HG02885 (cell line): ENCODE measurements around the gene LYPD6B.

Experiments used
- ATAC-seq: cut with Tn5 transposase; IDR thresholded peaks from one replicate; pipeline ENCODE4 v1.9.1; 2021; ENCODE audit warnings: mild to moderate bottlenecking; ENCODE audit not compliant: unreplicated experiment, poor library complexity

Gene LYPD6B

GRCh38 chr2:149152469-149152953, 114.0 kb downstream of the LYPD6B start:
- ATAC-seq: no peak

GRCh38 chr2:149155196-149155969, 116.9 kb downstream of the LYPD6B start:
- no peak for ATAC-seq

GRCh38 chr2:149155988-149156387, 117.5 kb downstream of the LYPD6B start:
- ATAC-seq: no peak

DNA sequence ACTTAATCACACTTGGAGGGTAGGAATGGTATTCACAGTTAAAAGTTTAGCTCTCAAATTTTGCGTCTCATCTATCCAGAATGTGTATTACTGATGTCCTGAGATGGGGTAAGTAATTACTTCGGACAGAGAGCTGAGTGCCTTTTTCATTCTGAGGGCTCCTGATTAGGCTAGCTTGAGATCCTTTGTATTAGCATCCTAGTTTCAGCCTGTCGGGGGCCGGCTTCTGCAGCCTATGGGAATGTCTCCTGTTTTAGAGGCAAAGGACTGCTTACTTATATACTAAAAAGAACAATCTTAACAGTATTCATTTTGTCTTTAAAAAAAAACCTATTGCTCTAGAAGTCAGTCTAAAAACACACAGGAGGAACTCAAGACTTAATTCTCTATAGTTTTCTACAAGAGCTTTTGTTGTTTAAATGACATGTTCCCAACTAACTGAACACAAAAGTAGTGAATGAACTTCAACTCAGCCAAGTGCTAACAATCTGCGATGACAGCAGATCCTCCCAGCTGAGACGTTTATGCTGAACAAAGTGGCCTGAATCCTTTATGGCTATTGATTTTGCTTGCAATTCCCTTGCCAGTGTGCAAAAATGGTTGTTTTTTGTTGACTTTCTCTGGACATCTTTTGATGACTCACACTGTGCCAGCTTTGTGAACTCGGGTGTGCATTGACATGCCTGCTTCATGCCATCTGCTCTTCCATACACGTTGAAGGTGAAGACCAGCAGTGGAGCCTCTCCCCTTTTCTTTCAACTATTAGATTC, 118.7 kb downstream of the LYPD6B start:
- no peak for ATAC-seq

DNA sequence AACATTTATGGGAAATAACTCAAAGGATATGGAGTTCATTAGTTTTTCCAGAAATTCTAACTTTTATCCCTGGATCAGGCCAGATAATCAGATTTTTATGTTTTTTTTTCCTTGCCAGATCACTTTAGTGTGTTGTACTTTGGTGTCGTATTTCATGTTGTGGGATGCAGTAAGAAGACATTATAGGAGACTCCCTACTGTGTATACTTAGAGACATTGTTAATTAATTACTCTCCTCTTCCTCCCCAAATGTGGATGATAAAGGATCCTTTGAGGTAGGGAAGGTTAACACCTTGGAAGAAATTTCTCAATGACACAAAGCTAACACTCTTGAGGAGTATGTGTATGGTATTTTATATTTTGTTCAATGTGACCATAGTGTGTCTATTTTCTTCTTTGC, 120.5 kb downstream of the LYPD6B start:
- ATAC-seq: no peak

GRCh38 chr2:149160195-149160594, 121.7 kb downstream of the LYPD6B start:
- no peak for ATAC-seq

DNA sequence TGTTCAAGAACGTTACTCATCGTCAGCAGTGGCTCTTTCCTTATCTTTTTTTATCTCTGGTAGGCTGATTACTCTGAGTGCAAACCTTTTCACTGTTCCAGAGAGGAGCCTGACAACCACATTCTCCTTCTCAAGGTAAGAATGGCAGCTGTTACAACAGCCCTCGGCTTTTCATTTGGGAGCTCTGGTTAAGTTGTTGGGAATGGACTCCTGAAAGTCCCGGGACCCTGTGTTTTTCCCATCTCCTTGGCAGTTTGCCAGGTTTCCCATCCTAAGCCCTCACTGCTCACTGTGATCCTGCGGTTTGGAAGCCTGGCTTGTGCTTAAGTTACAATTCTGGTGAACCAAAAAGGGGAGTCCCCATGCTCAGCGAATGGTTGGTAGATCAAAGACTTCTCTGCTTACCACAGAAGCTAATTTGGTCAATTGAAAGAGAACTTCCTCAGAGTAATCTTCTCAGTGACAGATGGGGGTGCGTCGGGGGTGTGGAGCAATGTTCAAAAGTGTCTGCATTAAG, 122.3 kb downstream of the LYPD6B start:
- peak; percentile 100 for ATAC-seq

- ATAC-seq: no peak
Measured at GRCh38 chr2:149161481-149162225, 123.2 kb downstream of the LYPD6B start.

- ATAC-seq: no peak
Measured at GRCh38 chr2:149164296-149164695, 125.8 kb downstream of the LYPD6B start.

GRCh38 chr2:149164827-149165226, 126.3 kb downstream of the LYPD6B start:
- ATAC-seq: no peak

GRCh38 chr2:149167001-149167780, 128.7 kb downstream of the LYPD6B start:
- ATAC-seq: peak; percentile 89

DNA sequence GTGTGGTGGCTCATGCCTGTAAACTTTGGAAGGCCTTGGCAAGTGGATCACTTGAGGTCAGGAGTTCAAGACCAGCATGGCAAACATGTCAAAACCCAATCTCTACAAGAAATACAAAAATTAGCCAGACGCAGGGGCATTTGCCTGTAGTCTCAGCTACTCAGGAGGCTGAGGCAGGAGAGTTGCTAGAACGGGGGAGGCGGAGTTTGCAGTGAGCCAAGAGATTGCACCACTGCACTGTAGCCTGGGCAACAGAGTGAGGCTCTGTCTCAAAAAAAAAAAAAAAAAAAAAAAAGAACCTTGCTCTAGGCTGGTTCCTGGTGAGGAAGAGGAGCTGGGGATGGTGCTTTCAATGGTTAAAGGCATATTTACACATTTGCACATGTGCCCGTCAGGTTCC, 129.4 kb downstream of the LYPD6B start:
- no peak for ATAC-seq

DNA sequence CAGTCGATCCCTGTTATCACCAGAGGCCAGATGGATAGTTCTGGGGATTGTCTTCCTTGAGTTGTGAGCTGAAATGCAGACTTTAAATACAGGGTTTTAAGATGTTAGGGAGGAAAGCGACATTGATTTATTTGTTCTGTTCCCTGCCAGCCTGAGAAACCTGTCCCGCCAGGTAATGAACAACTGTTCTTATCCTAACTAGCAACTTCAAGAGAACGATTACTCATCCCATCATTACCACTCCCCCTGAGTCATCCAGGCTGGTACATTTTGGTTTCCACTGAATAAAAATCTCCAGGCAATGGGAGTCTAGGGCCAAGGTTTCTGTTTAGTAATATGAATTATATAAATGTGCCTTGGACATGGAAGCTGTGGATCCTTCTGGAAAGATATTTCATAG, 131.2 kb downstream of the LYPD6B start:
- no peak for ATAC-seq

GRCh38 chr2:149170156-149170555, 131.7 kb downstream of the LYPD6B start:
- no peak for ATAC-seq

GRCh38 chr2:149170911-149171310, 132.4 kb downstream of the LYPD6B start:
- ATAC-seq: no peak

- ATAC-seq: no peak
Measured at GRCh38 chr2:149173220-149173619, 134.7 kb downstream of the LYPD6B start.

GRCh38 chr2:149175956-149176355, 137.5 kb downstream of the LYPD6B start:
- ATAC-seq: no peak

- no peak for ATAC-seq
Measured at GRCh38 chr2:149178612-149179011, 140.1 kb downstream of the LYPD6B start.

DNA sequence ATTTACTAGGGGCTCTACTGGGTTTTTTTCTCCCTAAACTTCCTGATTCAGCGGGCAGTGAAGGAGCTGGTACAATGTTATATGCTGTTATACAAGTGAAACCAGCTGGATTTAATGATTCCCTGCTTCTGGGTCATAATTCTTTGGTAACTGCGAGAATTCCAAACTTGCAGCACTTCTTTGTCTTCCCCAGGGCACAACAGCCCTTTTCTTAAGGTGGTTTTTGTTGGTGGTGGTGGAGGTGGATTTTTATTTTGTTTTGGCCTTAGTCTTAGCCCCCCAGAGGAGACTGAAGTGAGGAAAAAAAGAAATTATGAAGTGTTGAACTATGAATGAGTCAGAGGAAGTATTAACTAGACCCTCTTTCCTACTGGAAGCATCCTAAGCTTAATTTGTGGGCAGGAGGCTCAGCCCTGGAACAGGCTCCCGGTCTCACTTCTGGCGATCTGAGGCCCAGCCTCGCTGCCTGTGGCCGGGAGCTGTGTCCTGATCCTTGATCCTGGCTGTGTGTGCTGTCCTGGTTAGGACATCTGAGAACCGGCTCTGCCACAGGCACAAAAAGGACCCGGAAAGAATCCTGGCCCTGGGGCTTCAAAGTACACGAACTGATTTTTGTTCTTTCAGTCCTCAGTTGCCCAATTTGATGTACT, 141.9 kb downstream of the LYPD6B start:
- ATAC-seq: no peak
